GM18507 (cell line): ENCODE data around the gene S100B.

ENCODE experiments used
- DNase-seq: peaks from one replicate; pipeline ENCODE4 v3.0.0; 2011; ENCODE audit warnings: low read depth; ENCODE audit not compliant: insufficient read length; ENCODE audit errors: extremely low spot score
- FAIRE-seq: peaks from 2 replicates; lab custom pipeline; 2011; peaks lifted over from hg19 to GRCh38; lab: Jason Lieb, UNC

The S100B gene

GRCh38 chr21:46550116-46550941, 54.6 kb downstream of the S100B start:
- no peak for DNase-seq
- peak; percentile 64 for FAIRE-seq

- DNase-seq (no peak), FAIRE-seq (no peak)
These were observed 55.2 kb downstream of the S100B start for GRCh38 chr21:46549650-46550049.
